K562 (cell line): ENCODE data around the gene COL15A1. TPM values are rescaled to one million over a fixed set of nuclear protein-coding genes. Genes with fewer than 3 reads are reported as not detected.
A peak's percentile ranks its signal among the peaks of the same experiment; 100 is the strongest.

ENCODE experiments used
- BHLHE40 ChIP-seq: IDR thresholded peaks from 2 replicates; pipeline ENCODE4 v1.6.1; 2011; ENCODE audit warnings: low read length, improper control_type of control experiment
- CTCFL ChIP-seq: IDR thresholded peaks from 2 replicates; pipeline ENCODE4 v1.6.1; 2011; ENCODE audit warnings: borderline replicate concordance, low read depth, mild to moderate bottlenecking, moderate library complexity, low read length; ENCODE audit not compliant: insufficient read depth, poor library complexity, severe bottlenecking
- IFI16 ChIP-seq: fragments of 250-450 bp; sonication (Bioruptor Pico); IDR thresholded peaks from 2 replicates; pipeline ENCODE4 v2.1.2; 2022; ENCODE audit warnings: mild to moderate bottlenecking, inconsistent platforms
- KLF1 ChIP-seq: fragments of 450-650 bp; IDR thresholded peaks from 2 replicates; pipeline ENCODE4 v1.6.1; 2016; ENCODE audit warnings: missing genetic modification characterization, missing compliant biosample characterization
- MITF ChIP-seq: IDR thresholded peaks from 2 replicates; pipeline ENCODE4 v1.6.1; 2014; ENCODE audit warnings: antibody characterized with exemption
- RCOR1 ChIP-seq, 2 experiments: IDR thresholded peaks; 2 replicates each; pipeline ENCODE4 v1.6.1; 2012; ENCODE audit warnings: low read depth in 2 of 2, low read length in 2 of 2, borderline replicate concordance in 1 of 2, improper control_type of control experiment in 1 of 2
- RHOXF2B ChIP-seq: fragments of 250-450 bp; sonication (Bioruptor Pico); conservative IDR thresholded peaks from 2 replicates; pipeline ENCODE4 v1.5.1; 2021
- SMARCC2 ChIP-seq: fragments of 450-650 bp; IDR thresholded peaks from 2 replicates; pipeline ENCODE4 v1.6.1; 2017; ENCODE audit warnings: antibody characterized with exemption, moderate library complexity, mild to moderate bottlenecking, low read depth
- ZNF165 ChIP-seq: fragments of 250-450 bp; sonication (Bioruptor Pico); IDR thresholded peaks from 2 replicates; pipeline ENCODE4 v1.4.0; 2020; ENCODE audit warnings: borderline replicate concordance
- polyA plus RNA-seq, 8 experiments: library from polyadenylated mRNA; depleted of rRNA in 4 of 8; stranded (reverse) in 5 of 8; unstranded in 3 of 8; fragments of >200 nt; fragmentation: Nextera tagmentation in 2 of 8; fragmentation: Illumina TruSeq in 1 of 8; extraction: Ambion mirVana in 2 of 8; extraction: Trizol in 1 of 8; gene quantifications; 2 replicates each; pipeline versions ENCODE4 v1.2.1 to v1.2.3, GENCODE V29; 2011 to 2014; ENCODE audit warnings: inconsistent platforms in 1 of 8, missing spikeins in 1 of 8
- total RNA-seq, 7 experiments: library from RNA; depleted of rRNA in 6 of 7; stranded (reverse); fragments of >200 nt in 6 of 7; fragmentation: Illumina TruSeq in 2 of 7; extraction: Trizol in 2 of 7; gene quantifications; 2 replicates each; pipeline versions ENCODE4 v1.2.1 to v1.2.3, GENCODE V29; 2011 to 2021; ENCODE audit warnings: low replicate concordance in 1 of 7
- TF ChIP-seq, protein P1 (sequence below): fragments of 200-600 bp; sonication (generic); IDR thresholded peaks from one replicate; pipeline ENCODE4 v1.6.1; 2012; ENCODE audit warnings: mild to moderate bottlenecking, low read depth, low read length, inconsistent platforms

Gene COL15A1
- total and polyA plus RNA-seq, 9 of the 15 experiments (the other 6 are each of a cell fraction or from before 2014, with no cell fraction given) = 0.46 to 5.1 (median 2.6) TPM

DNA sequence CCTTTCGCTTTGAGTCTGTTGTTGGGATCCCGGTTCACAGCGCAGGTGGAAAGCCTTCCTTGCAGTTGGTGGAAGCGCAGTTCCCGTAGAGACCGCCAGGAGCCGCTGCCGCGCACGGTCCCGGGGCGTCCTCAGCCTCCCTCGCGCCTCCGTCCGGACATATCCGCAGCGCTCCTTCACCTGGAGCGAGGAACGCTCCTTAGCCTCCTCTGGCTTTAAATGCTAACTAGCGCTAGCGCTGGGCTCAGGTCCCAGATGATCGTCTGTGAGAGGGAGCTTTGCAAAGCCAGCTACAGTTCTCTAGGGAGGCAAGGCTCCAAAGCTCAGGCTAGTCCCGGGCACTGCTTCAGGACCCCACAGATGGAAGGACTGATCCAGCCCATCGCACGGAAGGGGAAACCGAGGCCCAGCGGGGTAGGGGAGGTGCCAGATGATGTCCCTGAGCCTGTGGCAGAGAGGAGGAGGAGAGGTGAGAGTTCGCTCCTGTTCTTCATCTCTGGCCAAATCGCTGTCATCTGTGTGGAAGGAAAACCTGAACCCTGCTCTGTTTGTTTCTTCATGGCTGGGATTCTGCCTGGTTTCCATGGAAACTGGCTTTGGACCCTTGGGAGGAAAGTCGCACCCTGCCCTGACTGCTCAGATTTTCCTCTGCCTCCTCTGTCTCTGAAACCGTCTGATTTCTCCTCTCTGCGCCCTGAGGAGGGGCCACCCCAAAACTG, 31.4 kb downstream of the COL15A1 start (continued):
- TF ChIP-seq, protein P1, sequence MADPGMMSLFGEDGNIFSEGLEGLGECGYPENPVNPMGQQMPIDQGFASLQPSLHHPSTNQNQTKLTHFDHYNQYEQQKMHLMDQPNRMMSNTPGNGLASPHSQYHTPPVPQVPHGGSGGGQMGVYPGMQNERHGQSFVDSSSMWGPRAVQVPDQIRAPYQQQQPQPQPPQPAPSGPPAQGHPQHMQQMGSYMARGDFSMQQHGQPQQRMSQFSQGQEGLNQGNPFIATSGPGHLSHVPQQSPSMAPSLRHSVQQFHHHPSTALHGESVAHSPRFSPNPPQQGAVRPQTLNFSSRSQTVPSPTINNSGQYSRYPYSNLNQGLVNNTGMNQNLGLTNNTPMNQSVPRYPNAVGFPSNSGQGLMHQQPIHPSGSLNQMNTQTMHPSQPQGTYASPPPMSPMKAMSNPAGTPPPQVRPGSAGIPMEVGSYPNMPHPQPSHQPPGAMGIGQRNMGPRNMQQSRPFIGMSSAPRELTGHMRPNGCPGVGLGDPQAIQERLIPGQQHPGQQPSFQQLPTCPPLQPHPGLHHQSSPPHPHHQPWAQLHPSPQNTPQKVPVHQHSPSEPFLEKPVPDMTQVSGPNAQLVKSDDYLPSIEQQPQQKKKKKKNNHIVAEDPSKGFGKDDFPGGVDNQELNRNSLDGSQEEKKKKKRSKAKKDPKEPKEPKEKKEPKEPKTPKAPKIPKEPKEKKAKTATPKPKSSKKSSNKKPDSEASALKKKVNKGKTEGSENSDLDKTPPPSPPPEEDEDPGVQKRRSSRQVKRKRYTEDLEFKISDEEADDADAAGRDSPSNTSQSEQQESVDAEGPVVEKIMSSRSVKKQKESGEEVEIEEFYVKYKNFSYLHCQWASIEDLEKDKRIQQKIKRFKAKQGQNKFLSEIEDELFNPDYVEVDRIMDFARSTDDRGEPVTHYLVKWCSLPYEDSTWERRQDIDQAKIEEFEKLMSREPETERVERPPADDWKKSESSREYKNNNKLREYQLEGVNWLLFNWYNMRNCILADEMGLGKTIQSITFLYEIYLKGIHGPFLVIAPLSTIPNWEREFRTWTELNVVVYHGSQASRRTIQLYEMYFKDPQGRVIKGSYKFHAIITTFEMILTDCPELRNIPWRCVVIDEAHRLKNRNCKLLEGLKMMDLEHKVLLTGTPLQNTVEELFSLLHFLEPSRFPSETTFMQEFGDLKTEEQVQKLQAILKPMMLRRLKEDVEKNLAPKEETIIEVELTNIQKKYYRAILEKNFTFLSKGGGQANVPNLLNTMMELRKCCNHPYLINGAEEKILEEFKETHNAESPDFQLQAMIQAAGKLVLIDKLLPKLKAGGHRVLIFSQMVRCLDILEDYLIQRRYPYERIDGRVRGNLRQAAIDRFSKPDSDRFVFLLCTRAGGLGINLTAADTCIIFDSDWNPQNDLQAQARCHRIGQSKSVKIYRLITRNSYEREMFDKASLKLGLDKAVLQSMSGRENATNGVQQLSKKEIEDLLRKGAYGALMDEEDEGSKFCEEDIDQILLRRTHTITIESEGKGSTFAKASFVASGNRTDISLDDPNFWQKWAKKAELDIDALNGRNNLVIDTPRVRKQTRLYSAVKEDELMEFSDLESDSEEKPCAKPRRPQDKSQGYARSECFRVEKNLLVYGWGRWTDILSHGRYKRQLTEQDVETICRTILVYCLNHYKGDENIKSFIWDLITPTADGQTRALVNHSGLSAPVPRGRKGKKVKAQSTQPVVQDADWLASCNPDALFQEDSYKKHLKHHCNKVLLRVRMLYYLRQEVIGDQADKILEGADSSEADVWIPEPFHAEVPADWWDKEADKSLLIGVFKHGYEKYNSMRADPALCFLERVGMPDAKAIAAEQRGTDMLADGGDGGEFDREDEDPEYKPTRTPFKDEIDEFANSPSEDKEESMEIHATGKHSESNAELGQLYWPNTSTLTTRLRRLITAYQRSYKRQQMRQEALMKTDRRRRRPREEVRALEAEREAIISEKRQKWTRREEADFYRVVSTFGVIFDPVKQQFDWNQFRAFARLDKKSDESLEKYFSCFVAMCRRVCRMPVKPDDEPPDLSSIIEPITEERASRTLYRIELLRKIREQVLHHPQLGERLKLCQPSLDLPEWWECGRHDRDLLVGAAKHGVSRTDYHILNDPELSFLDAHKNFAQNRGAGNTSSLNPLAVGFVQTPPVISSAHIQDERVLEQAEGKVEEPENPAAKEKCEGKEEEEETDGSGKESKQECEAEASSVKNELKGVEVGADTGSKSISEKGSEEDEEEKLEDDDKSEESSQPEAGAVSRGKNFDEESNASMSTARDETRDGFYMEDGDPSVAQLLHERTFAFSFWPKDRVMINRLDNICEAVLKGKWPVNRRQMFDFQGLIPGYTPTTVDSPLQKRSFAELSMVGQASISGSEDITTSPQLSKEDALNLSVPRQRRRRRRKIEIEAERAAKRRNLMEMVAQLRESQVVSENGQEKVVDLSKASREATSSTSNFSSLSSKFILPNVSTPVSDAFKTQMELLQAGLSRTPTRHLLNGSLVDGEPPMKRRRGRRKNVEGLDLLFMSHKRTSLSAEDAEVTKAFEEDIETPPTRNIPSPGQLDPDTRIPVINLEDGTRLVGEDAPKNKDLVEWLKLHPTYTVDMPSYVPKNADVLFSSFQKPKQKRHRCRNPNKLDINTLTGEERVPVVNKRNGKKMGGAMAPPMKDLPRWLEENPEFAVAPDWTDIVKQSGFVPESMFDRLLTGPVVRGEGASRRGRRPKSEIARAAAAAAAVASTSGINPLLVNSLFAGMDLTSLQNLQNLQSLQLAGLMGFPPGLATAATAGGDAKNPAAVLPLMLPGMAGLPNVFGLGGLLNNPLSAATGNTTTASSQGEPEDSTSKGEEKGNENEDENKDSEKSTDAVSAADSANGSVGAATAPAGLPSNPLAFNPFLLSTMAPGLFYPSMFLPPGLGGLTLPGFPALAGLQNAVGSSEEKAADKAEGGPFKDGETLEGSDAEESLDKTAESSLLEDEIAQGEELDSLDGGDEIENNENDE = no peak
- TF ChIP-seq ZNF165 (no peak), BHLHE40 (peak; percentile 36; the same call in 1 of the 2 replicates), RCOR1 (IDR thresholded peaks at IDR 0.05; ENCODE audit: borderline replicate concordance in 1 of 2, low read depth in 2 of 2, low read length in 2 of 2) (peak in 1 of 2 experiments; percentile 83; a peak in 2 of 4 replicates), KLF1 (peak; percentile 49; the same call in 1 of the 2 replicates), SMARCC2 (0 out of 2 replicates have a peak, but pooled peaks have one; percentile 62), IFI16 (no peak), MITF (no peak), RHOXF2B (no peak), CTCFL (peak; percentile 32)
